Trophoblast cell (in vitro differentiated cells and primary cell): Measurements from ENCODE around the gene TEX35.
A peak's percentile ranks its signal among the peaks of the same experiment; 100 is the strongest.

Source experiments
- DNase-seq, 2 donors: peaks; one replicate each; pipeline ENCODE4 v3.0.0-alpha.2; 2016
- H2AFZ ChIP-seq: 2 replicates; pipeline ENCODE4 v1.6.1; 2013; ENCODE audit warnings: low read length, moderate library complexity, mild to moderate bottlenecking; ENCODE audit not compliant: insufficient read depth, poor library complexity
- H2AK5ac ChIP-seq: 2 replicates; pipeline ENCODE4 v1.6.1; 2013; ENCODE audit warnings: mild to moderate bottlenecking, low read length
- H2BK120ac ChIP-seq: 2 replicates; pipeline ENCODE4 v1.6.1; 2013; ENCODE audit warnings: low read length, mild to moderate bottlenecking, moderate library complexity; ENCODE audit not compliant: insufficient read depth, poor library complexity
- H2BK12ac ChIP-seq: 2 replicates; pipeline ENCODE4 v1.6.1; 2013; ENCODE audit warnings: mild to moderate bottlenecking, low read length, moderate library complexity
- H2BK5ac ChIP-seq: 2 replicates; pipeline ENCODE4 v1.6.1; 2013; ENCODE audit warnings: low read length, low read depth, moderate library complexity, mild to moderate bottlenecking; ENCODE audit not compliant: poor library complexity
- H3K14ac ChIP-seq: 2 replicates; pipeline ENCODE4 v1.6.1; 2013; ENCODE audit warnings: mild to moderate bottlenecking, low read length
- H3K18ac ChIP-seq: 2 replicates; pipeline ENCODE4 v1.6.1; 2013; ENCODE audit warnings: mild to moderate bottlenecking, low read length
- H3K23ac ChIP-seq: 2 replicates; pipeline ENCODE4 v1.6.1; 2013; ENCODE audit warnings: low read length
- H3K27ac ChIP-seq: 2 replicates; pipeline ENCODE4 v1.5.1; 2013; ENCODE audit warnings: low read depth, mild to moderate bottlenecking, inconsistent platforms, low read length, moderate library complexity
- H3K27me3 ChIP-seq: 2 replicates; pipeline ENCODE4 v1.6.1; 2013; ENCODE audit warnings: inconsistent platforms, mild to moderate bottlenecking, low read length, moderate library complexity; ENCODE audit not compliant: insufficient read depth
- H3K36me3 ChIP-seq, 2 experiments: 1 replicate in 1 of 2; 2 replicates in 1 of 2; pipeline ENCODE4 v1.6.1; 2013; ENCODE audit warnings: low read length in 2 of 2, mild to moderate bottlenecking in 2 of 2, moderate library complexity in 1 of 2; ENCODE audit not compliant: insufficient read depth in 2 of 2, control insufficient read depth in 1 of 2
- H3K4ac ChIP-seq: 2 replicates; pipeline ENCODE4 v1.6.1; 2013; ENCODE audit warnings: low read depth, mild to moderate bottlenecking, low read length, moderate library complexity
- H3K4me1 ChIP-seq, 2 experiments: 1 replicate in 1 of 2; 2 replicates in 1 of 2; pipeline ENCODE4 v1.6.1; 2013; ENCODE audit warnings: low read length in 2 of 2, mild to moderate bottlenecking in 2 of 2, moderate library complexity in 1 of 2; ENCODE audit not compliant: insufficient read depth in 2 of 2, control insufficient read depth in 1 of 2
- H3K4me2 ChIP-seq: 2 replicates; pipeline ENCODE4 v1.6.1; 2013; ENCODE audit warnings: inconsistent platforms, mild to moderate bottlenecking, low read length, moderate library complexity
- H3K4me3 ChIP-seq: 2 replicates; pipeline ENCODE4 v1.5.1; 2013; ENCODE audit warnings: mild to moderate bottlenecking, low read depth, low read length, inconsistent platforms
- H3K79me1 ChIP-seq: one replicate; pipeline ENCODE4 v1.6.1; 2013; ENCODE audit warnings: low read length
- H3K79me2 ChIP-seq: 2 replicates; pipeline ENCODE4 v1.6.1; 2013; ENCODE audit warnings: low read length, mild to moderate bottlenecking; ENCODE audit not compliant: control insufficient read depth, insufficient read depth, poor library complexity
- H3K9ac ChIP-seq: 2 replicates; pipeline ENCODE4 v1.6.1; 2013; ENCODE audit warnings: mild to moderate bottlenecking, low read length
- H3K9me3 ChIP-seq: 2 replicates; pipeline ENCODE4 v1.6.1; 2013; ENCODE audit warnings: low read depth, mild to moderate bottlenecking, control low read depth, inconsistent platforms, low read length; ENCODE audit not compliant: insufficient read depth
- H4K12ac ChIP-seq: 2 replicates; pipeline ENCODE4 v1.6.1; 2013; ENCODE audit warnings: low read depth, mild to moderate bottlenecking, low read length, moderate library complexity
- H4K8ac ChIP-seq: 2 replicates; pipeline ENCODE4 v1.6.1; 2013; ENCODE audit warnings: low read depth, mild to moderate bottlenecking, low read length, moderate library complexity
- H4K91ac ChIP-seq: one replicate; pipeline ENCODE4 v1.6.1; 2013; ENCODE audit warnings: low read depth, mild to moderate bottlenecking, low read length, moderate library complexity
- WGBS: extraction: QIAGEN DNeasy Blood & Tissue Kit; methylation state at CpG from one replicate; pipeline ENCODE4 v1.1.7; 2013; ENCODE audit warnings: missing lambda C conversion rate; ENCODE audit not compliant: insufficient read length, insufficient coverage; ENCODE audit errors: extremely low coverage; 5-methylcytosine and 5-hydroxymethylcytosine counted together

TEX35 gene

DNA sequence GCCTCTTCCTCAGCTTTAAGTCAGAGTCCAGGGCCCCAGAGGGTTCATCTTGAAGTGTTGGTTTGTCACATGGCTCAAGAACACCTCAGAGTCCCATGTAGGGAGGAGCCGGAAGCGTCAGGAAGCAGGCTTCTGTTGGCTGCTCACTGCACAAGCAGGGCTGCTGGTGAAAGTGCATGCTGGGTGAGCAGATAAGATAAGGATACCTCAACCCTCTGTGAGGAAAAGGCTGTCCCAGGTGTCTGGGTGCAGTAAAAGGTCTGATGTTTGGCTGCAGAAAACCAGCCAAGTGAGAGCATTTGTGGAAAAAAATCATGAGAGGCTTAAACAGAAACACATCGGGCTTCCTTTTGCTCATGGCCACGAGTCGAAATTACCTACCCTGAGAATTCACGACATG is 6.2 kb upstream of the TEX35 start:
- no peaks in the 10 kb centered on the region for H3K9me3 ChIP-seq
- H2BK12ac ChIP-seq: no peak overlapping the region
- H3K36me3 ChIP-seq: no peaks in the 10 kb centered on the region
- H3K4ac ChIP-seq: no peak overlapping the region
- WGBS: no CpG with 5 or more reads among the region's 6 CpGs
- no peak overlapping the region for H3K18ac ChIP-seq
- H3K4me3 ChIP-seq: no peak overlapping the region
- H2BK120ac ChIP-seq: no peak overlapping the region
- no peak overlapping the region for H4K8ac ChIP-seq
- H3K79me1 ChIP-seq: no peaks in the 10 kb centered on the region
- H3K4me2 ChIP-seq: no peak overlapping the region
- no peak overlapping the region for H3K14ac ChIP-seq
- no peak overlapping the region for H4K12ac ChIP-seq
- no peaks in the 10 kb centered on the region for H3K79me2 ChIP-seq
- no peak overlapping the region for H3K27ac ChIP-seq
- no peak overlapping the region for H3K23ac ChIP-seq
- no peak overlapping the region for H4K91ac ChIP-seq
- no peak overlapping the region for H2BK5ac ChIP-seq
- peak in 1 of 2 donors; percentile 18 for DNase-seq
- no peaks in the 10 kb centered on the region for H3K27me3 ChIP-seq
- H3K9ac ChIP-seq: no peak overlapping the region
- H3K4me1 ChIP-seq: peaks cover 0 to 3% of the 10 kb centered on the region in 2 experiments
- H2AK5ac ChIP-seq: no peak overlapping the region
- no peak overlapping the region for H2AFZ ChIP-seq

DNA sequence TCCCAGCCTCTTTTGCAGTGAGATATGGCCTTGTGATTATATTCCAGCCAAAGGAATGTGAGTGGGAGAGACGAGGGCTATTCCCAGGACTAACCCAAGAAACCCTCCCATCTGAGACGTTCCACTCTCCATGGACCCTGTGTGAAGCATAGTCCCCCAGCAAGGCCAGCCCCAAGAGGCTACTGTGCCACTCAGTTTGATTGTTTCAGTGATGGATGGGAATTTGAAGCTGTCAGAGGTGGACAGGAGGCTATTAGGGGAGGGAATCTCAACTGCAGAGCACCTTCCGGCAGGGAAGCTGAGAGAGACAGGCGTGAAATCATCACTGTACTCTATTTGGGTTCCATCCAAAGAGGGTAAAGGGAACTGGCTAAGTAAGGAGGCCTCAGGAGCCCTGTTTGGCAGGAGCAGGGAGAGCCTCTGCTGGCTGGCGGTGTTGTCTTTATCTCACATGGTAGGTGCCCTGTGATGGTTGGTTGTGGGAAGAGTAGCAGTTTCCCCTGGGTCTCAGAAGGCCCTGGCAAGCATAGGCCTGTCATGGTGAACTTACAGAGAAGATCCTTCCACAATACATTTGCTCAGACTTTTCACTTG is 3.4 kb upstream of the TEX35 start:
- Histone ChIP-seq H3K4me1 (no peaks in the 10 kb centered on the region), H3K4me3 (no peak overlapping the region), H3K14ac (no peak overlapping the region), H4K12ac (no peak overlapping the region), H3K9me3 (no peaks in the 10 kb centered on the region), H3K4ac (no peak overlapping the region), H2BK12ac (no peak overlapping the region), H3K79me2 (no peaks in the 10 kb centered on the region), H4K91ac (no peak overlapping the region), H4K8ac (no peak overlapping the region), H3K18ac (no peak overlapping the region), H3K4me2 (no peak overlapping the region), H2BK120ac (no peak overlapping the region), H3K27me3 (no peaks in the 10 kb centered on the region), H3K23ac (no peak overlapping the region), H2AFZ (no peak overlapping the region), H3K36me3 (no peaks in the 10 kb centered on the region), H2AK5ac (no peak overlapping the region), H3K27ac (no peak overlapping the region), H2BK5ac (no peak overlapping the region), H3K79me1 (no peaks in the 10 kb centered on the region), H3K9ac (no peak overlapping the region)
- no peak for DNase-seq
- no CpG with 5 or more reads among the region's 5 CpGs for WGBS

DNA sequence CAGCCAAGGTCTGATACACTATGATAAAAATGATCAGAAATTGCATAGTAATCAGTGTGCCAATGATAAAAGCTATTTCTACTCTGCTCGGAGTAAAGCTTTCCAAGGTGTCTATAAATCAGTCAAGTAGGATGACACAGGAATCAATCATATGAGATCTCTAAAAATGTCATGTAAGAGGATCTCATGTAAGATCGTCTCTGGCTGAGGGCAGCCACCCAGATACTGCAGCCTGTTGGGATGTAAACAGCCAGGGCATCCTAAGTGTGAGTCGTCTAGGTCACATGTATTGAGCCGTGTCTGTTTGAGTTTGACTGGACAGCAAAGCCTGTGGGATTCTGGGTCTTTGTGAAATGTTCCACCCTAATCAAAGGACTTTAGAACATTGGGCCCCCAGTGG is 2.8 kb upstream of the TEX35 start:
- no peak for DNase-seq
- Histone ChIP-seq H3K27ac (no peak overlapping the region), H2AFZ (no peak overlapping the region), H4K8ac (no peak overlapping the region), H3K9me3 (no peaks in the 10 kb centered on the region), H3K18ac (no peak overlapping the region), H4K12ac (no peak overlapping the region), H3K9ac (no peak overlapping the region), H2BK120ac (no peak overlapping the region), H3K27me3 (no peaks in the 10 kb centered on the region), H3K79me1 (no peaks in the 10 kb centered on the region), H3K14ac (no peak overlapping the region), H3K4ac (no peak overlapping the region), H2BK12ac (no peak overlapping the region), H2BK5ac (no peak overlapping the region), H3K4me3 (no peak overlapping the region), H4K91ac (no peak overlapping the region), H3K4me2 (no peak overlapping the region), H3K4me1 (no peaks in the 10 kb centered on the region), H3K23ac (no peak overlapping the region), H3K79me2 (no peaks in the 10 kb centered on the region), H3K36me3 (no peaks in the 10 kb centered on the region), H2AK5ac (no peak overlapping the region)
- no CpG with 5 or more reads among the region's 4 CpGs for WGBS

DNA sequence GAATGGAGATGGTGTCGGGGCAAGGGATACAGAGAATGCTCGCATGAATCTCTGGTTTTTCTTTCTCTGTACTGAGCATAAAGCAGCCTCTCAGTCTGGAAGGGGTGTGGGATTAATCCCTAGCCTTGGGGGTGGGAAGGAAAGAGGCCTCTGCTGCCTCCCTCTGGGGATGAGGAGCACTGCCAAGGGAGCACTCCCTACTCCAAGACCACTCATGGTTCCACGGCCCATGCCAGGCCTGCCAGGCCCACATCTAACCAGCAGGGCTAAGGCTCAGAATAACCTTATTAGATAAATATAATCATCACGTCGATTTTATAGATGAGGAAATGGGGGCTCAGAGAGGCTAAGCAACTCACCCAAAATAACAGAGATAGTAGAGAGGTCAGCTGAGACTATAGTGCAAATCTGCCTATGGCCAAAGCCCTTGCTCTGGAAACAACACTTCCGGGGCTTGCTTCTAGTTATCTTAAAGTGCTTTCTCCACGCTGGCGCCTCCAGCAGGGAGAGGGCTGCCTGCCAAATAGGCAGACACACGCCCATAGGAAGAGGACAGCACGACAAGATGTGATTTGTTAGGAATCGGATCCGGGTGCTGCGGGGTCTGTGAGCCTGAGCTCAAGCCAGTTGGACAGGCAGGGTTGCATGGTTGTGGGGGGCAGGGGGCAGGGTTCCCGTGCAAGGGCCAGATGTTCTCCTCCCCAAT is 522 bp downstream of the TEX35 start:
- H4K91ac ChIP-seq: no peak overlapping the region
- no peaks in the 10 kb centered on the region for H3K27me3 ChIP-seq
- no peak overlapping the region for H3K18ac ChIP-seq
- no peak overlapping the region for H2BK5ac ChIP-seq
- no CpG with 5 or more reads among the region's 14 CpGs for WGBS
- no peak overlapping the region for H3K4me2 ChIP-seq
- no peak overlapping the region for H2AFZ ChIP-seq
- no peak overlapping the region for H3K27ac ChIP-seq
- no peaks in the 10 kb centered on the region for H3K4me1 ChIP-seq
- H3K9me3 ChIP-seq: no peaks in the 10 kb centered on the region
- no peaks in the 10 kb centered on the region for H3K79me2 ChIP-seq
- no peak overlapping the region for H3K9ac ChIP-seq
- no peak overlapping the region for H4K12ac ChIP-seq
- no peak overlapping the region for H3K23ac ChIP-seq
- H3K36me3 ChIP-seq: no peaks in the 10 kb centered on the region
- H3K79me1 ChIP-seq: no peaks in the 10 kb centered on the region
- H2BK120ac ChIP-seq: no peak overlapping the region
- no peak overlapping the region for H4K8ac ChIP-seq
- no peak overlapping the region for H3K4ac ChIP-seq
- DNase-seq: peak in 1 of 2 donors; percentile 13
- no peak overlapping the region for H3K14ac ChIP-seq
- no peak overlapping the region for H2BK12ac ChIP-seq
- H2AK5ac ChIP-seq: no peak overlapping the region
- no peak overlapping the region for H3K4me3 ChIP-seq
